ENCODE data around the gene SIM1. TPM values are rescaled to one million over a fixed set of nuclear protein-coding genes. Genes with fewer than 3 reads are reported as not detected.

SIM1 gene
- total RNA-seq (not detected), polyA plus RNA-seq (not detected)
- long read RNA-seq, donor 1 = 0 reads
- long read RNA-seq, donor 2 = 0 reads
- long read RNA-seq, donor 3 = 0 reads

DNA sequence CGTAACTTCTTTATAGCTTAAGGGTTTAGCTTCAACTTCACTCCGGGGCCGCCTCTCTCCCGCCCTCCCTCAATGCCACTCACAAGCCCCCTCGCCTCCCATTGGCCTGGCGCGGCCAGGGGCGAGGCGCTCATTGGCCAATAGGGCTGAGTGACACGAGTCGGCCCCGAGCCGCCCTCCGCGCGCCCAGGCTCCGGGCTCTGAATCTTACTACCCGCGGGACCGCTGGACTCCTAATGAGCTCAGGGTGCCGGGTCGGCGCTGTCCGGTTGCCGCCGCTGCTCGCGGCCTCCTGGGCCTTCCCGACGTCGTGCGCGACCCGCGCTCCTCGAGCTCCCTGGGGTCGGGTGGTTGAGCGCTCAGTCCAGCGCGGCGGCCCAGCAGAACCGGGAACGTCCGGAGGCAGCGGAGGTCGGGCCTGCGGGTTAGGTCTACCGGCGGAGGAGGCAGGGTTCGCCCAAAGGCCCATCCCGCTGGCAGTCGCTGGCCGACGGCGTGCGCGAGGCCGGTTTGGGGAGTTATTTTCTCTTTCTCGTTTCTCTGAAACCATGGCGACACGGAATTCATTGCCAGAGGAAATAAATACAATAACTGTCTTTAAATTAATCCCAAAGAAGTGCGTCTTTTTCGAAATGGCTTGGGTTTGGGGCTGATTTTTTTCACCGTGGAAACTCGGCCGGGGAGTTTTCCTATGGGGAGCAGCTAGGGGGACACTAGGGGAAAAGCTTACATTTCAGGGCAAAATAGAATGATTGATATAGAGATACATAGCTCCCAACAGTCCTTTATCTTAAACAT lies at the start of gene SIM1:
Gene SIM1, minus strand, starts transcription at position 19 of the 798 bp plus-strand sequence. CDS start 1,453 bp downstream, outside the sequence.
- ATAC-seq (peak; percentile 42 to 92 (median 75)), DNase-seq (peak in 1 of 2 donors; percentile 43)
- peak within 1 kb of the TSS in 7 of 10 donors; percentile 17 to 43 (median 33) for H3K4me3 ChIP-seq
- peaks cover 48 to 100% (median 100%) of the 10 kb centered on the region in 7 donors for H3K27me3 ChIP-seq
- WGBS, 2 donors = 3 to 4% methylated on average over 66 of the region's 66 CpGs
- no peak for TF ChIP-seq CTCF (IDR thresholded peaks at IDR 0.05)
- peaks cover 0 to 43% (median 16%) of the 10 kb centered on the region in 9 donors for H3K4me1 ChIP-seq
- intact Hi-C loops (cut with DNase I) = no loop called here
- no peak within 1 kb of the TSS for H3K27ac ChIP-seq
- H3K36me3 ChIP-seq = no peaks in the 10 kb centered on the region
- H3K9me3 ChIP-seq = no peaks in the 10 kb centered on the region

GRCh38 chr6:100512203-100512862 lies 47.6 kb upstream of the SIM1 start:
- Histone ChIP-seq H3K27me3 (no peaks in the 10 kb centered on the region), H3K27ac (no peak overlapping the region), H3K9me3 (no peaks in the 10 kb centered on the region), H3K4me1 (no peaks in the 10 kb centered on the region), H3K36me3 (peaks cover 0 to 92% (median 30%) of the 10 kb centered on the region in 9 donors), H3K4me3 (no peak overlapping the region)
- DNase-seq (no peak), ATAC-seq (no peak)
- no peak for TF ChIP-seq CTCF (IDR thresholded peaks at IDR 0.05)
- 70 to 72% methylated on average over 6 of the region's 6 CpGs for WGBS, 2 donors
- intact Hi-C loops (cut with DNase I) = no loop called here

GRCh38 chr6:100509101-100509500 lies 44.4 kb upstream of the SIM1 start:
- no peaks in the 10 kb centered on the region for H3K9me3 ChIP-seq
- no peaks in the 10 kb centered on the region for H3K4me1 ChIP-seq
- DNase-seq = no peak
- 94 to 96% methylated on average over 3 of the region's 3 CpGs for WGBS, 2 donors
- no peak overlapping the region for H3K27ac ChIP-seq
- intact Hi-C loops (cut with DNase I) = no loop called here
- TF ChIP-seq CTCF (IDR thresholded peaks at IDR 0.05) = no peak
- no peak for ATAC-seq
- no peaks in the 10 kb centered on the region for H3K27me3 ChIP-seq
- no peak overlapping the region for H3K4me3 ChIP-seq
- peaks cover 0 to 67% (median 28%) of the 10 kb centered on the region in 9 donors for H3K36me3 ChIP-seq

- H3K36me3 ChIP-seq = peaks cover 0 to 49% (median 13%) of the 10 kb centered on the region in 9 donors
- H3K4me3 ChIP-seq = no peak overlapping the region
- H3K27ac ChIP-seq = no peak overlapping the region
- H3K9me3 ChIP-seq = no peaks in the 10 kb centered on the region
- intact Hi-C loops (cut with DNase I) = no loop called here
- H3K4me1 ChIP-seq = no peaks in the 10 kb centered on the region
- peaks cover 0 to 3% (median 0%) of the 10 kb centered on the region in 7 donors for H3K27me3 ChIP-seq
- 95 to 97% methylated on average over 2 of the region's 2 CpGs for WGBS, 2 donors
- DNase-seq = no peak
- no peak for ATAC-seq
- no peak for TF ChIP-seq CTCF (IDR thresholded peaks at IDR 0.05)
Measured at GRCh38 chr6:100506651-100507050, 41.9 kb upstream of the SIM1 start.

Measured in heart right ventricle (tissue), 16 donors.